Skeletal muscle tissue (tissue), 4 donors: ENCODE measurements around the gene AK9. TPM values are rescaled to one million over a fixed set of nuclear protein-coding genes. Genes with fewer than 3 reads are reported as not detected.

Experiments
- H3K27ac ChIP-seq: one replicate; pipeline ENCODE4 v1.7.0; 2013; ENCODE audit warnings: mild to moderate bottlenecking, low read depth, low read length, inconsistent platforms
- H3K27me3 ChIP-seq, 3 donors: one replicate each; pipeline ENCODE4 v1.7.0; 2013; ENCODE audit warnings: low read length in 3 of 3; ENCODE audit not compliant: control insufficient read depth in 3 of 3, insufficient read depth in 3 of 3
- H3K36me3 ChIP-seq, 3 donors: one replicate each; pipeline ENCODE4 v1.7.0; 2013; ENCODE audit warnings: low read length in 3 of 3; ENCODE audit not compliant: control insufficient read depth in 3 of 3, insufficient read depth in 3 of 3
- H3K4me1 ChIP-seq, 3 donors: one replicate each; pipeline ENCODE4 v1.7.0; 2013; ENCODE audit warnings: low read length in 3 of 3, mild to moderate bottlenecking in 3 of 3; ENCODE audit not compliant: control insufficient read depth in 3 of 3, insufficient read depth in 3 of 3
- H3K4me3 ChIP-seq, 3 donors: one replicate each; pipeline ENCODE4 v1.7.0; 2013; ENCODE audit warnings: low read length in 3 of 3
- H3K9ac ChIP-seq, 3 donors: one replicate each; pipeline ENCODE4 v1.7.0; 2013; ENCODE audit warnings: low read length in 3 of 3, mild to moderate bottlenecking in 3 of 3, moderate library complexity in 2 of 3, low read depth in 1 of 3
- H3K9me3 ChIP-seq, 3 donors: one replicate each; pipeline ENCODE4 v1.7.0; 2013; ENCODE audit warnings: low read length in 3 of 3; ENCODE audit not compliant: control insufficient read depth in 3 of 3
- total RNA-seq: library from RNA; depleted of rRNA; stranded (reverse); fragments of >200 nt; gene quantifications from one replicate; pipeline ENCODE4 v1.2.3, GENCODE V29; 2014
- donor health status: Osteomylitis.

The AK9 gene
- total RNA-seq, 1 donor from 2014 or later, result 14.1 TPM

- H3K36me3 ChIP-seq, result no peaks in the 10 kb centered on the region
- H3K9ac ChIP-seq, result no peak overlapping the region
- no peak overlapping the region for H3K27ac ChIP-seq
- no peaks in the 10 kb centered on the region for H3K27me3 ChIP-seq
- no peaks in the 10 kb centered on the region for H3K9me3 ChIP-seq
- H3K4me3 ChIP-seq, result no peak overlapping the region
- H3K4me1 ChIP-seq, result peaks cover 0 to 4% (median 0%) of the 10 kb centered on the region in 3 donors
Measured at GRCh38 chr6:109491207-109491938, 199.6 kb downstream of the AK9 start.

- no peak overlapping the region for H3K4me3 ChIP-seq
- no peaks in the 10 kb centered on the region for H3K36me3 ChIP-seq
- H3K9ac ChIP-seq, result no peak overlapping the region
- no peaks in the 10 kb centered on the region for H3K9me3 ChIP-seq
- no peak overlapping the region for H3K27ac ChIP-seq
- peaks cover 0 to 4% (median 0%) of the 10 kb centered on the region in 3 donors for H3K4me1 ChIP-seq
- no peaks in the 10 kb centered on the region for H3K27me3 ChIP-seq
Measured at GRCh38 chr6:109490713-109491112, 200.3 kb downstream of the AK9 start.

- no peaks in the 10 kb centered on the region for H3K9me3 ChIP-seq
- H3K36me3 ChIP-seq, result no peaks in the 10 kb centered on the region
- no peak overlapping the region for H3K9ac ChIP-seq
- peaks cover 2 to 9% (median 4%) of the 10 kb centered on the region in 3 donors for H3K4me1 ChIP-seq
- no peak overlapping the region for H3K27ac ChIP-seq
- H3K27me3 ChIP-seq, result no peaks in the 10 kb centered on the region
- H3K4me3 ChIP-seq, result no peak overlapping the region
Measured at GRCh38 chr6:109488001-109488400, 203.0 kb downstream of the AK9 start.

GRCh38 chr6:109486068-109486467 is 204.9 kb downstream of the AK9 start:
- H3K27me3 ChIP-seq, result no peaks in the 10 kb centered on the region
- no peak overlapping the region for H3K9ac ChIP-seq
- no peaks in the 10 kb centered on the region for H3K9me3 ChIP-seq
- H3K4me3 ChIP-seq, result no peak overlapping the region
- peaks cover 0 to 7% (median 6%) of the 10 kb centered on the region in 3 donors for H3K36me3 ChIP-seq
- H3K4me1 ChIP-seq, result peaks cover 13 to 15% (median 13%) of the 10 kb centered on the region in 3 donors
- no peak overlapping the region for H3K27ac ChIP-seq

GRCh38 chr6:109485266-109485935 is 205.6 kb downstream of the AK9 start:
- H3K9ac ChIP-seq, result no peak overlapping the region
- no peak overlapping the region for H3K4me3 ChIP-seq
- H3K9me3 ChIP-seq, result no peaks in the 10 kb centered on the region
- H3K36me3 ChIP-seq, result peaks cover 0 to 12% (median 10%) of the 10 kb centered on the region in 3 donors
- no peaks in the 10 kb centered on the region for H3K27me3 ChIP-seq
- peaks cover 19 to 22% (median 20%) of the 10 kb centered on the region in 3 donors for H3K4me1 ChIP-seq
- no peak overlapping the region for H3K27ac ChIP-seq

- peaks cover 26 to 30% (median 29%) of the 10 kb centered on the region in 3 donors for H3K4me1 ChIP-seq
- H3K9me3 ChIP-seq, result no peaks in the 10 kb centered on the region
- H3K27ac ChIP-seq, result no peak overlapping the region
- peak overlapping the region in 2 of 3 donors; percentile 69 to 80 for H3K4me3 ChIP-seq
- H3K27me3 ChIP-seq, result no peaks in the 10 kb centered on the region
- H3K9ac ChIP-seq, result peak overlapping the region in 2 of 3 donors; percentile 65 to 75
- peaks cover 0 to 16% (median 10%) of the 10 kb centered on the region in 3 donors for H3K36me3 ChIP-seq
Measured at GRCh38 chr6:109484122-109484521, 206.9 kb downstream of the AK9 start.

GRCh38 chr6:109483735-109484057 is 207.3 kb downstream of the AK9 start:
- Histone ChIP-seq H3K27ac (no peak overlapping the region), H3K4me3 (peak overlapping the region; percentile 63 to 80 (median 69)), H3K9me3 (no peaks in the 10 kb centered on the region), H3K4me1 (peaks cover 28 to 32% (median 30%) of the 10 kb centered on the region in 3 donors), H3K27me3 (no peaks in the 10 kb centered on the region), H3K36me3 (peaks cover 0 to 16% (median 10%) of the 10 kb centered on the region in 3 donors), H3K9ac (peak overlapping the region; percentile 65 to 75 (median 71))

- Histone ChIP-seq H3K9me3 (no peaks in the 10 kb centered on the region), H3K27me3 (no peaks in the 10 kb centered on the region), H3K36me3 (peaks cover 0 to 16% (median 10%) of the 10 kb centered on the region in 3 donors), H3K9ac (peak within 1 kb of the TSS; percentile 70 to 91 (median 78)), H3K4me1 (peaks cover 28 to 32% (median 30%) of the 10 kb centered on the region in 3 donors), H3K27ac (peak within 1 kb of the TSS; percentile 49), H3K4me3 (peak within 1 kb of the TSS; percentile 75 to 92 (median 78))
Measured at GRCh38 chr6:109482905-109483734, 207.9 kb downstream of the AK9 start, which contains the start of gene ZBTB24. Gene ZBTB24, minus strand, starts transcription at chr6:109483219. Its CDS starts 1,193 bp downstream, at chr6:109482026.

GRCh38 chr6:109480993-109481480 is 210.0 kb downstream of the AK9 start:
- Histone ChIP-seq H3K27ac (no peak overlapping the region), H3K4me1 (peaks cover 30 to 40% (median 31%) of the 10 kb centered on the region in 3 donors), H3K9ac (no peak overlapping the region), H3K9me3 (no peaks in the 10 kb centered on the region), H3K4me3 (peak overlapping the region; percentile 30 to 55 (median 32)), H3K36me3 (peaks cover 12 to 16% (median 13%) of the 10 kb centered on the region in 3 donors), H3K27me3 (no peaks in the 10 kb centered on the region)
